ENCODE data around the gene MUC12. TPM values are rescaled to one million over a fixed set of nuclear protein-coding genes. Genes with fewer than 3 reads are reported as not detected.

MUC12 gene
- total and polyA plus RNA-seq, 2 of the 8 experiments (the other 6 are each of a cell fraction or from before 2014, with no cell fraction given), result 7.7 to 16.2 TPM

DNA sequence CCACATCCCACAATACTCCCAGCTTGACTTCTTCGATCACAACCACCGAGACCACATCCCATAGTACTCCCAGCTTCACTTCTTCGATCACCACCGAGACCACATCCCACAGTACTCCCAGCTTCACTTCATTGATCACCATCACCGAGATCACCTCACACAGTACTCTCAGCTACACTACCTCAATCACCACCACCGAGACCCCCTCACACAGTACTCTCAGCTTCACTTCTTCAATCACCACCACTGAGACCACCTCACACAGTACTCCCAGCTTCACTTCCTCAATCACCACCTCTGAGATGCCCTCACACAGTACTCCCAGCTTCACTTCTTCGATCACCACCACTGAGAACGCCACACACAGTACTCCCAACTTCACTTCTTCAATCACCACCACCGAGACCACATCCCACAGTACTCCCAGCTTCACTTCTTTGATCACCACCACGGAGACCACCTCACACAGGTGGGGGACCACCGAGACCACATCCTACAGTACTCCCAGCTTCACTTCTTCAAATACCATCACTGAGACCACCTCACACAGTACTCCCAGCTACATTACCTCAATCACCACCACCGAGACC lies 11.4 kb upstream of the MUC12 start:
- DNase-seq (ENCODE audit: low read depth in 1 of 2, low spot score in 2 of 2), result no peak
- Histone ChIP-seq H3K79me2 (ENCODE audit: control insufficient read depth in 1 of 2, insufficient read depth in 2 of 2, low read length in 2 of 2) (peaks cover 0 to 5% of the 10 kb centered on the region in 2 experiments; a peak in 2 of 4 replicates), H3K4me3 (ENCODE audit: extremely low read depth in 1 of 4, insufficient read depth in 2 of 4, low read depth in 3 of 4, low read length in 4 of 4) (no peak overlapping the region), H2BK15ac (ENCODE audit: low read length) (peak overlapping the region; percentile 92; the same call in 1 of the 2 replicates), H2BK5ac (ENCODE audit: low read depth, low read length) (peak overlapping the region; percentile 72; the same call in 1 of the 2 replicates), H2BK12ac (ENCODE audit: low read depth, low read length) (no peak overlapping the region), H3K9ac (replicated peaks in 1 of 4; ENCODE audit: extremely low read depth in 1 of 4, low read depth in 3 of 4, low read length in 3 of 4) (no peak overlapping the region), H3K4ac (replicated peaks; ENCODE audit: insufficient read length, low read depth, low read length) (no peak overlapping the region), H4K20me1 (replicated peaks in 1 of 2; ENCODE audit: control insufficient read depth in 1 of 2, insufficient read depth in 2 of 2, low read length in 2 of 2) (peaks cover 0 to 5% of the 10 kb centered on the region in 2 experiments), H2AK5ac (ENCODE audit: low read depth, low read length) (peak overlapping the region; percentile 92; the same call in 1 of the 2 replicates), H4K5ac (ENCODE audit: insufficient read length, low read depth, low read length) (no peak overlapping the region), H3K18ac (ENCODE audit: extremely low read depth, low read length) (no peak overlapping the region), H2AFZ (ENCODE audit: low read length) (no peak overlapping the region), H2BK120ac (replicated peaks; ENCODE audit: low read depth, low read length) (no peak overlapping the region), H3K9me3 (ENCODE audit: insufficient read depth in 2 of 2, low read depth in 1 of 2, low read length in 1 of 2) (peaks cover 0 to 6% of the 10 kb centered on the region in 2 experiments; a peak in 1 of 4 replicates), H4K91ac (replicated peaks; ENCODE audit: insufficient read length, low read length) (no peak overlapping the region), H3K14ac (ENCODE audit: insufficient read length) (no peak overlapping the region), H3K36me3 (ENCODE audit: control insufficient read depth in 2 of 4, insufficient read depth in 4 of 4, low read length in 3 of 4) (peaks cover 0 to 4% (median 0%) of the 10 kb centered on the region in 4 experiments; a peak in 2 of 8 replicates), H3K79me1 (ENCODE audit: low read depth, low read length) (peaks cover 7% of the 10 kb centered on the region), H3K4me1 (replicated peaks in 1 of 4; ENCODE audit: control insufficient read depth in 3 of 4, insufficient read depth in 4 of 4, low read length in 3 of 4) (no peaks in the 10 kb centered on the region), H3K27me3 (replicated peaks in 1 of 4; ENCODE audit: control insufficient read depth in 3 of 4, extremely low read depth in 1 of 4, insufficient read depth in 3 of 4, low read length in 3 of 4) (peaks cover 0 to 2% (median 0%) of the 10 kb centered on the region in 4 experiments; a peak in 1 of 7 replicates), H4K8ac (ENCODE audit: extremely low read depth, insufficient read depth, low read length) (no peak overlapping the region), H2BK20ac (ENCODE audit: low read length) (peak overlapping the region; percentile 67; the same call in 1 of the 2 replicates), H3K56ac (replicated peaks; ENCODE audit: insufficient read length, low read depth, low read length) (no peak overlapping the region), H3K27ac (ENCODE audit: low read depth, low read length) (no peak overlapping the region), H3K23ac (ENCODE audit: insufficient read length) (no peak overlapping the region), H3K23me2 (ENCODE audit: low read depth, low read length) (peaks cover 20% of the 10 kb centered on the region), H3K4me2 (ENCODE audit: insufficient read depth in 1 of 2, low read depth in 2 of 2, low read length in 2 of 2) (no peak overlapping the region)
- no peak for FAIRE-seq
- TF ChIP-seq CBX8 (IDR thresholded peaks at IDR 0.05; ENCODE audit: borderline replicate concordance, low read depth, low read length) (0 out of 2 replicates have a peak, but pooled peaks have one; percentile 74), NRF1 (IDR thresholded peaks at IDR 0.05; ENCODE audit: low read depth, low read length) (no peak)
- ChIA-PET CTCF (ENCODE audit: partially characterized antibody) (interaction anchor here (0.7 to 2.1 kb wide), 18 partner anchors 8 to 203 kb away, joined by 3 to 11 read pairs (median 5); partner anchors contain the start of genes ACHE, MUC12 and MUC3A), POLR2A (ENCODE audit: partially characterized antibody) (interaction anchor here (0.7 to 1.7 kb wide), 7 partner anchors 9 to 158 kb away, joined by 3 to 6 read pairs (median 3); partner anchors contain the start of genes MUC3A, SRRT and UFSP1)
- WGBS, 2 experiments (ENCODE audit: extremely low coverage in 1 of 2, insufficient coverage in 1 of 2, insufficient read length in 1 of 2, insufficient replicate concordance in 2 of 2, low coverage in 1 of 2, low lambda C conversion rate in 2 of 2, missing lambda C conversion rate in 1 of 2), result 60% methylated on average over 12 of the region's 12 CpGs; no CpG with 5 or more reads in 1 of the 2 experiments
